ENCODE measurements around the gene EEF1AKMT3. TPM values are rescaled to one million over a fixed set of nuclear protein-coding genes. Genes with fewer than 3 reads are reported as not detected.
A peak's percentile ranks its signal among the peaks of the same experiment; 100 is the strongest.

The EEF1AKMT3 gene
- polyA plus RNA-seq, 2 of the 4 experiments (the other 2 are of a cell fraction): 7.3 to 15.8 TPM

DNA sequence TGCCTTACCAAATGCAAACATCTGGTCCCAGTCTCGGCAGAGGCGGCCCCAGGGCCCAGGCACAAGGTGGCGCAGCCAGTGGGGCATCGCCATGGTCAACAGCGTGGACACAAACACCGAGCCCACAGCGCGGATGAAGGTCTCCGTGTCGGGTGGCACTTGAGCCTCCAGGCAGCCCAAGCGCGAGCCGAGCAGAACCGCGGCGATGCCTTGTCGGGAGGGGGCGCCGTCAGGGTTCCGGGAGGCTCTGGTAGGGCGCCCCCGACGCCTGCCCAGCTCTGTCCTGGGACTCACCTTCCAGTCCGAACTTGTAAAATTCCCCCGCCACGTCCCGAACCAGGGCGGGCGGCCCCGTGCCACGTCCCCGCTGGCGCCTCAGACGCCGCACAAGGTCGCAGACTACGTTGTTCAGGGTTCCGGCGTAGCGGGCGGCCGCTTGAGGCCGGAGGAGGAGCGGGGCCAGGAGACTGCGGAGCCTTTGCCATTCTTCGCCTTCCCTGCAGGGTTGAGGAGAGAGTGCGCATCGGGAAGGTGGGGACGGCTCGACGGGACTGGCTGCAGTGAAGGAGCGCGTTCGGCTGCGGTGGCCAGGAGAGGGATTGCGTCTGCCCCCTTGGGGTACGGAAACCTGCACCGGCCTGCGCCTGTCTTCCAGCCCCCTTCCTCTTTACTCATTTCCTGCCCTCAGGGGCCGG, 7.3 kb upstream of the EEF1AKMT3 start:
- peak in 1 of 2 experiments; percentile 30; a peak in 2 of 5 replicates for TF ChIP-seq JUN (IDR thresholded peaks at IDR 0.05)
- TF ChIP-seq, protein P1, sequence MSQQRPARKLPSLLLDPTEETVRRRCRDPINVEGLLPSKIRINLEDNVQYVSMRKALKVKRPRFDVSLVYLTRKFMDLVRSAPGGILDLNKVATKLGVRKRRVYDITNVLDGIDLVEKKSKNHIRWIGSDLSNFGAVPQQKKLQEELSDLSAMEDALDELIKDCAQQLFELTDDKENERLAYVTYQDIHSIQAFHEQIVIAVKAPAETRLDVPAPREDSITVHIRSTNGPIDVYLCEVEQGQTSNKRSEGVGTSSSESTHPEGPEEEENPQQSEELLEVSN (IDR thresholded peaks at IDR 0.05; ENCODE audit: borderline replicate concordance, low read depth): peak; percentile 56; the same call in 1 of the 2 replicates
- TF ChIP-seq RARB (CRISPR knock-in tag; IDR thresholded peaks at IDR 0.05): no peak
- TF ChIP-seq FOXS1 (CRISPR knock-in tag; IDR thresholded peaks at IDR 0.05): no peak
- TF ChIP-seq POLR2A (IDR thresholded peaks at IDR 0.05; ENCODE audit: low read length): peak; percentile 8; the same call in 1 of the 2 replicates
- TF ChIP-seq KDM1A (IDR thresholded peaks at IDR 0.05; ENCODE audit: low read depth): no peak
- 0 out of 2 replicates have a peak, but pooled peaks have one; percentile 34 for TF ChIP-seq HOXB13 (CRISPR knock-in tag; IDR thresholded peaks at IDR 0.05; ENCODE audit: low read depth)
- TF ChIP-seq, protein P2, sequence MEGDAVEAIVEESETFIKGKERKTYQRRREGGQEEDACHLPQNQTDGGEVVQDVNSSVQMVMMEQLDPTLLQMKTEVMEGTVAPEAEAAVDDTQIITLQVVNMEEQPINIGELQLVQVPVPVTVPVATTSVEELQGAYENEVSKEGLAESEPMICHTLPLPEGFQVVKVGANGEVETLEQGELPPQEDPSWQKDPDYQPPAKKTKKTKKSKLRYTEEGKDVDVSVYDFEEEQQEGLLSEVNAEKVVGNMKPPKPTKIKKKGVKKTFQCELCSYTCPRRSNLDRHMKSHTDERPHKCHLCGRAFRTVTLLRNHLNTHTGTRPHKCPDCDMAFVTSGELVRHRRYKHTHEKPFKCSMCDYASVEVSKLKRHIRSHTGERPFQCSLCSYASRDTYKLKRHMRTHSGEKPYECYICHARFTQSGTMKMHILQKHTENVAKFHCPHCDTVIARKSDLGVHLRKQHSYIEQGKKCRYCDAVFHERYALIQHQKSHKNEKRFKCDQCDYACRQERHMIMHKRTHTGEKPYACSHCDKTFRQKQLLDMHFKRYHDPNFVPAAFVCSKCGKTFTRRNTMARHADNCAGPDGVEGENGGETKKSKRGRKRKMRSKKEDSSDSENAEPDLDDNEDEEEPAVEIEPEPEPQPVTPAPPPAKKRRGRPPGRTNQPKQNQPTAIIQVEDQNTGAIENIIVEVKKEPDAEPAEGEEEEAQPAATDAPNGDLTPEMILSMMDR (IDR thresholded peaks at IDR 0.05): peak; percentile 67
- FAIRE-seq (no peak), DNase-seq (ENCODE audit: low read depth in 1 of 2, low spot score in 1 of 2) (peak; percentile 70 to 74), ATAC-seq (peak; percentile 72 to 83)
- peak overlapping the region; percentile 62 to 88; a peak in 5 of 6 replicates for H3K27ac ChIP-seq
- peak overlapping the region; percentile 98 for H3K4me2 ChIP-seq
- WGBS (ENCODE audit: missing lambda C conversion rate): under 1% methylated on average over 36 of the region's 60 CpGs
- POLR2A ChIA-PET: interaction anchor here (1.1 kb wide), 1 partner anchor 39 kb away, joined by 3 read pairs; no protein-coding TSS in a partner anchor
- CTCF ChIA-PET: interaction anchor here (0.8 to 8.0 kb wide), 11 partner anchors 9 to 182 kb away, joined by 3 to 117 read pairs (median 4); partner anchors contain the start of genes MARCHF9 and TSFM
- peak overlapping the region; percentile 52 for H3K4me3 ChIP-seq
- no peaks in the 10 kb centered on the region for H3K9me3 ChIP-seq
- peaks cover 25% of the 10 kb centered on the region for H3K4me1 ChIP-seq

DNA sequence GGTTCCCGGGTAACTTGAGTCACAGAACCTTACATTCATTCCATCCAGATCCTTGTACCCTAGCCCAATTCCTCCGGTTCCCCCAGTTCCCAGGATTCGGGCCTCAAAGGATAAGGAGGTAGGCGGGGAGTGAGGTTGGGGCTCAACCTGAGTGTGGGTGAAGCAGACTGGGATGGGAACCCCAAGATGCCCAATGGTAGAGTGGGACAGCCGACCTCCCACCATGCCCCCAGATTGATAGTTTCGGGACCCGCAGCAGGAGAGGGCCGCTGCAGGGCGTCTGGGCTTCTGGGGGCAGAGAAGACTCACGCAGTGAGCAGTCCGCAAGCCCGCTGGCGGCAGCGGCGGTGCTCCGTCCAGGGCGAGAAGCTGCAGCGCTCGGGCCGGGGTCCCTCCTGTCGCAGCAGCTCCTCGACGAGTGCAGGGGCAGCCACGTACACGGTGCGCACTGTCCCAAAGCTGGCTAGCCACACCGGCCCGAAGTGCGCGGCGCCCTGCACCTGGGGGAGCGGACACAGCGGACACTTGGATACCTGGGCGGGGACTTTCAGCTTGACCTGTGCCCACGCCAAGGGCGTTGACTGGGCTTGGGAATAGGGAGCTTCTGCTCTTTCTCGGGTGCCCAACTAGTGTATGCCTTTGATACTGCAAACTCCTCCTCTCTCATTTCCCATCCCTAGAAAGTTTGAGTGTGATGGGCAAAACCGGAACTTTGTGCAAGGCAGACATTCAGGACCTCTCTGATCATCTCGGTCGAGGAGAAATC, 6.5 kb upstream of the EEF1AKMT3 start:
- CTCF ChIA-PET: interaction anchor here (0.9 to 8.0 kb wide), 12 partner anchors 9 to 183 kb away, joined by 3 to 117 read pairs (median 4); partner anchors contain the start of genes MARCHF9 and TSFM
- POLR2A ChIA-PET: interaction anchor here (2.2 kb wide), 1 partner anchor 21 kb away, joined by 7 read pairs; the partner anchor contains the start of gene TSPAN31
- TF ChIP-seq MAZ (IDR thresholded peaks at IDR 0.05; ENCODE audit: borderline replicate concordance, low read depth, low read length): no peak
- TF ChIP-seq, protein P3, sequence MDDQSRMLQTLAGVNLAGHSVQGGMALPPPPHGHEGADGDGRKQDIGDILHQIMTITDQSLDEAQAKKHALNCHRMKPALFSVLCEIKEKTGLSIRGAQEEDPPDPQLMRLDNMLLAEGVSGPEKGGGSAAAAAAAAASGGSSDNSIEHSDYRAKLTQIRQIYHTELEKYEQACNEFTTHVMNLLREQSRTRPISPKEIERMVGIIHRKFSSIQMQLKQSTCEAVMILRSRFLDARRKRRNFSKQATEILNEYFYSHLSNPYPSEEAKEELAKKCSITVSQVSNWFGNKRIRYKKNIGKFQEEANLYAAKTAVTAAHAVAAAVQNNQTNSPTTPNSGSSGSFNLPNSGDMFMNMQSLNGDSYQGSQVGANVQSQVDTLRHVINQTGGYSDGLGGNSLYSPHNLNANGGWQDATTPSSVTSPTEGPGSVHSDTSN (IDR thresholded peaks at IDR 0.05): peak; percentile 55
- TF ChIP-seq, protein P4, sequence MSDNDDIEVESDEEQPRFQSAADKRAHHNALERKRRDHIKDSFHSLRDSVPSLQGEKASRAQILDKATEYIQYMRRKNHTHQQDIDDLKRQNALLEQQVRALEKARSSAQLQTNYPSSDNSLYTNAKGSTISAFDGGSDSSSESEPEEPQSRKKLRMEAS (IDR thresholded peaks at IDR 0.05): 0 out of 2 replicates have a peak, but pooled peaks have one; percentile 29
- Histone ChIP-seq H3K4me1 (peaks cover 28% of the 10 kb centered on the region), H3K4me3 (peak overlapping the region; percentile 52), H3K27ac (peak overlapping the region; percentile 62 to 88; a peak in 5 of 6 replicates), H3K4me2 (peak overlapping the region; percentile 98), H3K9me3 (no peaks in the 10 kb centered on the region)
- peak; percentile 28 to 47 for ATAC-seq
- 8% methylated on average over 25 of the region's 40 CpGs for WGBS (ENCODE audit: missing lambda C conversion rate)
- DNase-seq (ENCODE audit: low read depth in 1 of 2, low spot score in 1 of 2): no peak
- FAIRE-seq: no peak

DNA sequence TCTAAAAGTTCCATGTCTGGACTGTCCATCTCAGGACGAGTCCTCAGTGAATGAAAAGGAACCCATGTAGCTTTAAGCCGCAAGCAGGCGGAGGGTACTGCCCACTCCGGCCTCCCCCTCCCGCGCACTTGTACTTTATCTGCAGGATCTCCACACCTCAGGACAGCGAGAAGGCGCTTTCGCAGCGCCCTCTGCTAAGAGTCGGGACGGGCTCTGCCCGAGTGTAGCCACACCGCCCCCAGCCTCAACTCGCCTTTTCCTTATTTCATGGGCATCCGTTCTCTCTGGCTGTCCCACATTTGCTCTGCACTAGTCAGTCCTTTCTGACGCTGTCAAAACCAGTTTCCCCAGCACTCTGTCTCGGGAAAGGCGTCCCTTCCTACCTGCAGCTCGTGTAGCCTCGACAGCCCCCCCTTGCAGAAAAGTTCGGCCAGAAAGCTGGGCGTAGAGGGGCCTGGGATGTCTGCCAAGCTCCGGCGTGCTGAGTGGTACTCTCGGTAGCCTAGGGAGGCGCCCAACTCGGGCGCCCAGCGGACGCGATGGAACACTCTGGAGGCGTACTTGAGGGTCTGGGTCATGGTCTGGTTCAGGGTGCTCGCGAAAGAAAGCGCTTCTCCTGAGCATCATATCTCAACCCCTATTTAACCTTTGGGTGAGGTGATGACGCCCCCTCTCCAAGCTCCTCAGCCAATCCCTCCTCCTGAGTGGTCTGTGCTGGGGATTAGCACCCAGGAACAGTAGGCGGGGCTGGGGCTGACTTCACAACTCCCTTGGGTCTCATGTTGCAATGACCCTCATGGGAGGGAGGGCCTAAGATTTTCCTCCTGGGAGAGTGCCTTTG, 5.7 kb upstream of the EEF1AKMT3 start, which contains the start of gene CYP27B1:
TSS of gene CYP27B1 (minus strand) at position 615 of the 841 bp plus-strand sequence. CDS start at position 578, 37 bp downstream.
- peaks cover 32% of the 10 kb centered on the region for H3K4me1 ChIP-seq
- H3K27ac ChIP-seq: peak within 1 kb of the TSS in 1 of 2 experiments; percentile 88; a peak in 3 of 6 replicates
- H3K9me3 ChIP-seq: no peaks in the 10 kb centered on the region
- POLR2A ChIA-PET: interaction anchor here (1.1 to 2.2 kb wide), 3 partner anchors 10 to 31 kb away, joined by 3 to 7 read pairs (median 3); partner anchors contain the start of gene TSPAN31
- peak in 1 of 2 experiments; percentile 54 for DNase-seq (ENCODE audit: low read depth in 1 of 2, low spot score in 1 of 2)
- peak within 1 kb of the TSS; percentile 98 for H3K4me2 ChIP-seq
- 34% methylated on average over 38 of the region's 38 CpGs for WGBS (ENCODE audit: missing lambda C conversion rate)
- peak; percentile 23 to 45 for ATAC-seq
- H3K4me3 ChIP-seq: peak within 1 kb of the TSS; percentile 52
- no peak for FAIRE-seq
- CTCF ChIA-PET: interaction anchor here (0.9 to 8.0 kb wide), 16 partner anchors 8 to 183 kb away, joined by 3 to 117 read pairs (median 4); partner anchors contain the start of genes CDK4, MARCHF9 and TSFM
- peak in 1 of 2 experiments; percentile 8; a peak in 1 of 5 replicates for TF ChIP-seq JUN (IDR thresholded peaks at IDR 0.05)
- TF ChIP-seq SREBF2 (IDR thresholded peaks at IDR 0.05): no peak
- TF ChIP-seq, protein P5, sequence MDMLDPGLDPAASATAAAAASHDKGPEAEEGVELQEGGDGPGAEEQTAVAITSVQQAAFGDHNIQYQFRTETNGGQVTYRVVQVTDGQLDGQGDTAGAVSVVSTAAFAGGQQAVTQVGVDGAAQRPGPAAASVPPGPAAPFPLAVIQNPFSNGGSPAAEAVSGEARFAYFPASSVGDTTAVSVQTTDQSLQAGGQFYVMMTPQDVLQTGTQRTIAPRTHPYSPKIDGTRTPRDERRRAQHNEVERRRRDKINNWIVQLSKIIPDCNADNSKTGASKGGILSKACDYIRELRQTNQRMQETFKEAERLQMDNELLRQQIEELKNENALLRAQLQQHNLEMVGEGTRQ (IDR thresholded peaks at IDR 0.05): no peak
- TF ChIP-seq, protein P6, sequence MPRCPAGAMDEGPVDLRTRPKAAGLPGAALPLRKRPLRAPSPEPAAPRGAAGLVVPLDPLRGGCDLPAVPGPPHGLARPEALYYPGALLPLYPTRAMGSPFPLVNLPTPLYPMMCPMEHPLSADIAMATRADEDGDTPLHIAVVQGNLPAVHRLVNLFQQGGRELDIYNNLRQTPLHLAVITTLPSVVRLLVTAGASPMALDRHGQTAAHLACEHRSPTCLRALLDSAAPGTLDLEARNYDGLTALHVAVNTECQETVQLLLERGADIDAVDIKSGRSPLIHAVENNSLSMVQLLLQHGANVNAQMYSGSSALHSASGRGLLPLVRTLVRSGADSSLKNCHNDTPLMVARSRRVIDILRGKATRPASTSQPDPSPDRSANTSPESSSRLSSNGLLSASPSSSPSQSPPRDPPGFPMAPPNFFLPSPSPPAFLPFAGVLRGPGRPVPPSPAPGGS (IDR thresholded peaks at IDR 0.05): no peak
- no peak for TF ChIP-seq EHMT2 (IDR thresholded peaks at IDR 0.05; ENCODE audit: low read depth)
- TF ChIP-seq TFCP2L1 (CRISPR knock-in tag; IDR thresholded peaks at IDR 0.05): 0 out of 2 replicates have a peak, but pooled peaks have one; percentile 18
- TF ChIP-seq SMC3 (IDR thresholded peaks at IDR 0.05): no peak
